Peyer's patch (tissue), 4 donors: Measurements from ENCODE around the gene NRXN3.

Experiments
- POLR2A ChIP-seq, 2 donors: fragments of 450-650 bp; IDR thresholded peaks; one replicate each; pipeline ENCODE4 v1.5.1; 2017; ENCODE audit warnings: antibody characterized with exemption in 2 of 2, mild to moderate bottlenecking in 2 of 2, moderate library complexity in 2 of 2
- TF ChIP-seq, protein P1 (sequence below), 6 experiments: fragments of 450-650 bp in 4 of 6; fragments of 200-600 bp in 2 of 6; sonication (generic) in 1 of 6; IDR thresholded peaks; one replicate each; pipeline ENCODE4 v1.5.1; 2017 to 2019; ENCODE audit warnings: antibody characterized with exemption in 6 of 6, mild to moderate bottlenecking in 3 of 6, moderate library complexity in 1 of 6

DNA sequence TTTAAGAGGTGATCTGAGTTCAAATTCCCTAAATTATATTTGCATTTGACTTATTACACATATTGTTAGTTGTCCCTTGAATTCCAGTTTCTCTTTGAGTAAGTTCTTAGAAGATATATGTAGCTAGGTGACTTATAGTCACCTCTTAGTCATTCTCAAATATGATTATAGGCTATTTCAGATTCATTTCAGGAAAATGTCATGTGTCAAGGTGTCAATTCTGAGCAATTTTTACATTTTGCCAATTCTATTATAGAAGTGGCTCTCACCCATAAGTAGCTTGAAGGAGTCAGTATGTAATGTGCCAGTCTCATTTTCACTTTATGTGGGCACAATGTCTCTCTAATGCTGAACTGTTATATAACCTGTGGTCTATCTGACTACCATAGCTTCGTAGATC lies 1417.7 kb downstream of the NRXN3 start:
- TF ChIP-seq, protein P1, sequence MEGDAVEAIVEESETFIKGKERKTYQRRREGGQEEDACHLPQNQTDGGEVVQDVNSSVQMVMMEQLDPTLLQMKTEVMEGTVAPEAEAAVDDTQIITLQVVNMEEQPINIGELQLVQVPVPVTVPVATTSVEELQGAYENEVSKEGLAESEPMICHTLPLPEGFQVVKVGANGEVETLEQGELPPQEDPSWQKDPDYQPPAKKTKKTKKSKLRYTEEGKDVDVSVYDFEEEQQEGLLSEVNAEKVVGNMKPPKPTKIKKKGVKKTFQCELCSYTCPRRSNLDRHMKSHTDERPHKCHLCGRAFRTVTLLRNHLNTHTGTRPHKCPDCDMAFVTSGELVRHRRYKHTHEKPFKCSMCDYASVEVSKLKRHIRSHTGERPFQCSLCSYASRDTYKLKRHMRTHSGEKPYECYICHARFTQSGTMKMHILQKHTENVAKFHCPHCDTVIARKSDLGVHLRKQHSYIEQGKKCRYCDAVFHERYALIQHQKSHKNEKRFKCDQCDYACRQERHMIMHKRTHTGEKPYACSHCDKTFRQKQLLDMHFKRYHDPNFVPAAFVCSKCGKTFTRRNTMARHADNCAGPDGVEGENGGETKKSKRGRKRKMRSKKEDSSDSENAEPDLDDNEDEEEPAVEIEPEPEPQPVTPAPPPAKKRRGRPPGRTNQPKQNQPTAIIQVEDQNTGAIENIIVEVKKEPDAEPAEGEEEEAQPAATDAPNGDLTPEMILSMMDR (IDR thresholded peaks at IDR 0.05): no peak
- TF ChIP-seq POLR2A (IDR thresholded peaks at IDR 0.05): no peak
